ENCODE measurements around the gene SNX32. TPM values are rescaled to one million over a fixed set of nuclear protein-coding genes. Genes with fewer than 3 reads are reported as not detected.

Gene SNX32
- total and polyA plus RNA-seq, 9 of the 15 experiments (the other 6 are each of a cell fraction or from before 2014, with no cell fraction given), result 0.03 TPM; not detected in 7

GRCh38 chr11:65868076-65868667, 34.4 kb downstream of the SNX32 start:
- peak in 1 of 4 experiments; percentile 20 for DNase-seq (ENCODE audit: extremely low read depth in 1 of 4, low spot score in 3 of 4)
- WGBS (ENCODE audit: insufficient coverage, low coverage, missing lambda C conversion rate), result 94% methylated on average over 16 of the region's 19 CpGs
- no peak for FAIRE-seq
- TF ChIP-seq ZNF449 (CRISPR knock-in tag; IDR thresholded peaks at IDR 0.05) (no peak), ZNF239 (CRISPR knock-in tag; IDR thresholded peaks at IDR 0.05) (no peak), ZNF778 (CRISPR knock-in tag; IDR thresholded peaks at IDR 0.05) (no peak), NFIX (CRISPR knock-in tag; IDR thresholded peaks at IDR 0.05; ENCODE audit: low read depth) (no peak), PTRF (tag; IDR thresholded peaks at IDR 0.05) (no peak), SMAD2 (IDR thresholded peaks at IDR 0.05; ENCODE audit: low read depth, low read length) (no peak), E2F3 (CRISPR knock-in tag; IDR thresholded peaks at IDR 0.05) (no peak), ZNF583 (CRISPR knock-in tag; IDR thresholded peaks at IDR 0.05) (no peak), MXD1 (CRISPR knock-in tag; IDR thresholded peaks at IDR 0.05; ENCODE audit: borderline replicate concordance, poor library complexity, severe bottlenecking) (no peak), CTCFL (IDR thresholded peaks at IDR 0.05; ENCODE audit: borderline replicate concordance, insufficient read depth, low read depth, low read length, poor library complexity, severe bottlenecking) (no peak), RHOXF2B (CRISPR knock-in tag; conservative IDR thresholded peaks at IDR 0.05) (no peak), SMAD4 (CRISPR knock-in tag; conservative IDR thresholded peaks at IDR 0.05) (no peak), HDAC3 (IDR thresholded peaks at IDR 0.05; ENCODE audit: borderline replicate concordance, partially characterized antibody) (no peak), RFX7 (CRISPR knock-in tag; IDR thresholded peaks at IDR 0.05) (no peak), CLOCK (CRISPR knock-in tag; IDR thresholded peaks at IDR 0.05; ENCODE audit: borderline replicate concordance) (no peak)

More at GRCh38 chr11:65868076-65868667, 34.4 kb downstream of the SNX32 start:
- CTCF ChIA-PET (ENCODE audit: low intra/inter-chr PET ratio), result no interaction called here
- intact Hi-C loops (cut with micrococcal nuclease) (no loop called here), in situ Hi-C loops (cut with MboI) (no loop called here)
- Histone ChIP-seq H3K4me2 (ENCODE audit: insufficient read depth, low read length) (no peak overlapping the region), H3K9me1 (ENCODE audit: control insufficient read depth, insufficient read depth, low read length) (no peaks in the 10 kb centered on the region), H3K36me3 (ENCODE audit: control insufficient read depth, insufficient read depth, low read length) (peaks cover 50% of the 10 kb centered on the region; the same call in 2 of the 3 replicates), H3K4me3 (no peak overlapping the region), H3K9me3 (replicated peaks; ENCODE audit: control insufficient read depth, insufficient read depth, low read depth, low read length) (no peaks in the 10 kb centered on the region), H3K27ac (ENCODE audit: extremely low read depth, low read depth, low read length) (no peak overlapping the region), H4K20me1 (replicated peaks; ENCODE audit: control insufficient read depth, insufficient read depth, low read length) (no peaks in the 10 kb centered on the region), H3K9ac (ENCODE audit: insufficient read depth in 1 of 2, low read depth in 2 of 2, low read length in 2 of 2) (peak overlapping the region in 1 of 2 experiments; percentile 39; a peak in 1 of 4 replicates), H3K79me2 (ENCODE audit: control insufficient read depth, insufficient read depth, low read length) (no peaks in the 10 kb centered on the region), H2AFZ (ENCODE audit: low read depth, low read length) (no peak overlapping the region), H3K4me1 (replicated peaks in 1 of 2; ENCODE audit: control insufficient read depth in 2 of 2, insufficient read depth in 2 of 2, low read length in 2 of 2) (peaks cover 21 to 75% of the 10 kb centered on the region in 2 experiments), H3K27me3 (ENCODE audit: control insufficient read depth in 2 of 2, insufficient read depth in 2 of 2, low read length in 2 of 2) (no peaks in the 10 kb centered on the region)
- ATAC-seq, result peak; percentile 3
- no TSS peak for BruUV-seq (replicated peaks)
- POLR2A ChIA-PET, result interaction anchor here (0.7 to 8.2 kb wide), 6 partner anchors 9 to 413 kb away, joined by 3 to 151 read pairs (median 4); partner anchors contain the start of genes CCDC85B, CFL1, CTSW and FIBP
